ENCODE measurements around the gene SLC12A3.

GRCh38 chr16:56880176-56880575 is 15.2 kb downstream of the SLC12A3 start:
- TF ChIP-seq, protein P1, sequence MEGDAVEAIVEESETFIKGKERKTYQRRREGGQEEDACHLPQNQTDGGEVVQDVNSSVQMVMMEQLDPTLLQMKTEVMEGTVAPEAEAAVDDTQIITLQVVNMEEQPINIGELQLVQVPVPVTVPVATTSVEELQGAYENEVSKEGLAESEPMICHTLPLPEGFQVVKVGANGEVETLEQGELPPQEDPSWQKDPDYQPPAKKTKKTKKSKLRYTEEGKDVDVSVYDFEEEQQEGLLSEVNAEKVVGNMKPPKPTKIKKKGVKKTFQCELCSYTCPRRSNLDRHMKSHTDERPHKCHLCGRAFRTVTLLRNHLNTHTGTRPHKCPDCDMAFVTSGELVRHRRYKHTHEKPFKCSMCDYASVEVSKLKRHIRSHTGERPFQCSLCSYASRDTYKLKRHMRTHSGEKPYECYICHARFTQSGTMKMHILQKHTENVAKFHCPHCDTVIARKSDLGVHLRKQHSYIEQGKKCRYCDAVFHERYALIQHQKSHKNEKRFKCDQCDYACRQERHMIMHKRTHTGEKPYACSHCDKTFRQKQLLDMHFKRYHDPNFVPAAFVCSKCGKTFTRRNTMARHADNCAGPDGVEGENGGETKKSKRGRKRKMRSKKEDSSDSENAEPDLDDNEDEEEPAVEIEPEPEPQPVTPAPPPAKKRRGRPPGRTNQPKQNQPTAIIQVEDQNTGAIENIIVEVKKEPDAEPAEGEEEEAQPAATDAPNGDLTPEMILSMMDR (IDR thresholded peaks at IDR 0.05): no peak
- TF ChIP-seq POLR2A (IDR thresholded peaks at IDR 0.05): no peak

Data from breast epithelium (tissue), 3 donors.